B cell (primary cell): Measurements from ENCODE around the gene EIPR1. TPM values are rescaled to one million over a fixed set of nuclear protein-coding genes. Genes with fewer than 3 reads are reported as not detected.

Experiments used
- ATAC-seq: fragments of 200-7000 bp; cut with Tn5 transposase; one replicate; pipeline ENCODE4 v1.10.0; 2021; ENCODE audit warnings: low read depth, mild to moderate bottlenecking, moderate number of reproducible peaks, moderate library complexity
- CTCF ChIA-PET: fragments of 350-600 bp; sonication (Branson Sonifier 250); formaldehyde crosslinking; loops from one replicate; lab custom pipeline; 2021; ENCODE audit warnings: antibody characterized with exemption, inconsistent platforms; lab: Charles Lee
- POLR2A ChIA-PET: fragments of 350-600 bp; sonication (Branson Sonifier 250); formaldehyde crosslinking; loops from one replicate; lab custom pipeline; 2021; ENCODE audit warnings: antibody characterized with exemption; lab: Charles Lee
- DNase-seq: peaks from one replicate; pipeline ENCODE4 v3.0.0; 2013
- H2AFZ ChIP-seq: 2 replicates; pipeline ENCODE4 v1.6.1; 2012; ENCODE audit warnings: mild to moderate bottlenecking, low read depth, low read length; ENCODE audit not compliant: insufficient read depth, poor library complexity, severe bottlenecking
- H3K27ac ChIP-seq, 2 donors: 1 replicate in 1 of 2; 2 replicates in 1 of 2; pipeline ENCODE4 v1.5.1; 2012 to 2013; ENCODE audit warnings: low read length in 2 of 2, mild to moderate bottlenecking in 2 of 2, moderate library complexity in 1 of 2
- H3K27me3 ChIP-seq, 4 experiments: fragments of 200-600 bp in 1 of 4; sonication (generic) in 1 of 4; replicated peaks in 1 of 4; 1 replicate in 2 of 4; 2 replicates in 2 of 4; pipeline versions ENCODE4 v1.6.1 to v1.7.0; 2013 to 2016; ENCODE audit warnings: low read length in 3 of 4, mild to moderate bottlenecking in 2 of 4, mixed read lengths in 1 of 4, moderate library complexity in 1 of 4; ENCODE audit not compliant: insufficient read depth in 4 of 4, control insufficient read depth in 3 of 4; ENCODE audit errors: control extremely low read depth in 1 of 4
- H3K36me3 ChIP-seq, 2 experiments: replicated peaks in 1 of 2; 1 replicate in 1 of 2; 2 replicates in 1 of 2; pipeline versions ENCODE4 v1.6.1 to v1.7.1; 2013; ENCODE audit warnings: low read length in 1 of 2; ENCODE audit not compliant: insufficient read depth in 2 of 2, control insufficient read depth in 1 of 2; ENCODE audit errors: control extremely low read depth in 1 of 2, extremely low read depth in 1 of 2
- H3K4me1 ChIP-seq, 2 donors: fragments of 200-600 bp in 1 of 2; sonication (generic) in 1 of 2; 1 replicate in 1 of 2; 2 replicates in 1 of 2; pipeline versions ENCODE4 v1.5.1 to v1.6.1; 2013 to 2017; ENCODE audit warnings: low read length in 2 of 2; ENCODE audit not compliant: control insufficient read depth in 2 of 2, insufficient read depth in 2 of 2
- H3K4me2 ChIP-seq: replicated peaks from 2 replicates; pipeline ENCODE3; 2012; ENCODE audit warnings: mild to moderate bottlenecking, low read depth, low read length; ENCODE audit not compliant: poor library complexity, severe bottlenecking
- H3K4me3 ChIP-seq, 5 experiments: fragments of 200-600 bp in 1 of 5; sonication (generic) in 1 of 5; 1 replicate in 3 of 5; 2 replicates in 2 of 5; pipeline versions ENCODE4 v1.5.1 to v1.7.0; 2011 to 2016; ENCODE audit warnings: low read length in 4 of 5, mild to moderate bottlenecking in 4 of 5, low read depth in 2 of 5, control low read depth in 1 of 5, moderate library complexity in 1 of 5; ENCODE audit not compliant: insufficient read depth in 1 of 5; ENCODE audit errors: control extremely low read depth in 1 of 5, extremely low read depth in 1 of 5
- H3K79me2 ChIP-seq: fragments of 200-600 bp; sonication (generic); one replicate; pipeline ENCODE4 v1.6.0; 2016; ENCODE audit warnings: low read length; ENCODE audit not compliant: control insufficient read depth, insufficient read depth
- H3K9ac ChIP-seq: fragments of 200-600 bp; sonication (generic); 2 replicates; pipeline ENCODE4 v1.6.1; 2017; ENCODE audit warnings: mild to moderate bottlenecking, low read length, moderate library complexity
- H3K9me3 ChIP-seq, 3 donors: one replicate each; pipeline versions ENCODE4 v1.6.1 to v1.7.1; 2013; ENCODE audit warnings: low read length in 2 of 3; ENCODE audit not compliant: control insufficient read depth in 2 of 3, insufficient read depth in 1 of 3; ENCODE audit errors: control extremely low read depth in 1 of 3
- H4K20me1 ChIP-seq: 2 replicates; pipeline ENCODE4 v1.6.0; 2012; ENCODE audit warnings: mild to moderate bottlenecking, low read length; ENCODE audit not compliant: insufficient read depth, control insufficient read depth, poor library complexity, severe bottlenecking
- H3K27ac Mint-ChIP-seq: one replicate; pipeline ENCODE4 v1.8.0; 2021; ENCODE audit warnings: mixed read lengths
- H3K27me3 Mint-ChIP-seq: one replicate; pipeline ENCODE4 v1.8.0; 2021; ENCODE audit warnings: mixed read lengths
- H3K4me1 Mint-ChIP-seq: one replicate; pipeline ENCODE4 v1.8.0; 2021; ENCODE audit warnings: mixed read lengths
- H3K4me3 Mint-ChIP-seq: one replicate; pipeline ENCODE4 v1.8.0; 2021; ENCODE audit warnings: mixed read lengths
- H3K9me3 Mint-ChIP-seq: one replicate; pipeline ENCODE4 v1.8.0; 2022; ENCODE audit warnings: mixed read lengths; ENCODE audit not compliant: insufficient read depth
- CTCF ChIP-seq: fragments of 200-600 bp; IDR thresholded peaks from one replicate; pipeline ENCODE4 v1.8.0; 2022; ENCODE audit warnings: antibody characterized with exemption, mild to moderate bottlenecking
- EZH2 ChIP-seq: IDR thresholded peaks from 2 replicates; pipeline ENCODE4 v1.6.1; 2012; ENCODE audit warnings: borderline replicate concordance, low read depth, mild to moderate bottlenecking, moderate library complexity, low read length; ENCODE audit not compliant: insufficient read depth, poor library complexity, severe bottlenecking
- WGBS: methylation state at CpG from one replicate; pipeline ENCODE4 v1.1.5; 2013; ENCODE audit warnings: missing lambda C conversion rate; ENCODE audit not compliant: insufficient coverage; 5-methylcytosine and 5-hydroxymethylcytosine counted together
- intact Hi-C: fragments of 100-400 bp; cut with micrococcal nuclease; formaldehyde crosslinking; loops from one replicate; pipeline ENCODE4 v1.10.0; 2022
- polyA plus RNA-seq: library from polyadenylated mRNA; depleted of rRNA; stranded (reverse); fragments of >200 nt; gene quantifications from 2 replicates; pipeline ENCODE4 v1.2.3, GENCODE V29; 2012
- total RNA-seq, 2 donors: library from RNA; stranded (reverse); fragments of 120-200 nt in 1 of 2; gene quantifications; 1 replicate in 1 of 2; 2 replicates in 1 of 2; pipeline versions ENCODE4 v1.2.3 to v1.2.4, GENCODE V29; 2013 to 2022

EIPR1 gene
- total and polyA plus RNA-seq, 2 donors (not counting 1 experiment from before 2014, with no cell fraction given) = 31.8 to 37.0 TPM

- intact Hi-C loops = loop anchor here (2.0 to 5.0 kb wide), 4 partner anchors 18 to 767 kb away; no protein-coding TSS in a partner anchor
- WGBS = 6% methylated on average over 8 of the region's 8 CpGs
- H3K9me3 ChIP-seq = peaks cover 0 to 17% (median 0%) of the 10 kb centered on the region in 3 donors
- TF ChIP-seq CTCF = no peak
- TF ChIP-seq EZH2 = no peak
- H3K27me3 Mint-ChIP-seq = no peaks in the 10 kb centered on the region
- peak overlapping the region; percentile 81 to 85 for H3K27ac ChIP-seq
- POLR2A ChIA-PET = interaction anchor here (1.2 to 2.4 kb wide), 2 partner anchors 140 to 179 kb away, joined by 5 to 19 read pairs; partner anchors contain the start of genes ADI1 and RNASEH1
- ATAC-seq (no peak), DNase-seq (no peak)
- H3K4me3 Mint-ChIP-seq = peak overlapping the region; percentile 98
- peaks cover 44% of the 10 kb centered on the region for H3K79me2 ChIP-seq
- H3K4me1 Mint-ChIP-seq = peaks cover 42% of the 10 kb centered on the region
- H3K4me1 ChIP-seq = peaks cover 32 to 37% of the 10 kb centered on the region in 2 donors
- H3K9me3 Mint-ChIP-seq = no peaks in the 10 kb centered on the region
- H3K27me3 ChIP-seq = no peaks in the 10 kb centered on the region
- CTCF ChIA-PET = interaction anchor here (0.7 to 1.2 kb wide), 5 partner anchors 14 to 195 kb away, joined by 3 to 4 read pairs (median 3); partner anchors contain the start of gene ADI1
- peak overlapping the region; percentile 80 for H3K9ac ChIP-seq
- H3K4me2 ChIP-seq = peak overlapping the region; percentile 77
- peaks cover 7% of the 10 kb centered on the region in 2 experiments for H3K36me3 ChIP-seq
- peaks cover 7% of the 10 kb centered on the region for H4K20me1 ChIP-seq
- H3K27ac Mint-ChIP-seq = peak overlapping the region; percentile 96
- H3K4me3 ChIP-seq = peak overlapping the region; percentile 75 to 88 (median 84)
- H2AFZ ChIP-seq = peak overlapping the region; percentile 90
These were observed 1.7 kb upstream of the EIPR1 start for GRCh38 chr2:3379339-3379646.

- peaks cover 32 to 37% of the 10 kb centered on the region in 2 donors for H3K4me1 ChIP-seq
- H3K4me2 ChIP-seq = peak overlapping the region; percentile 79
- DNase-seq (no peak), ATAC-seq (peak; percentile 2)
- POLR2A ChIA-PET = interaction anchor here (1.4 to 2.4 kb wide), 3 partner anchors 142 to 199 kb away, joined by 4 to 19 read pairs (median 12); partner anchors contain the start of genes ADI1 and RNASEH1
- peak overlapping the region; percentile 90 for H3K27ac ChIP-seq
- peak overlapping the region; percentile 98 for H3K4me3 Mint-ChIP-seq
- H3K27me3 ChIP-seq = no peaks in the 10 kb centered on the region
- TF ChIP-seq EZH2 = no peak
- no peak for TF ChIP-seq CTCF
- H3K27me3 Mint-ChIP-seq = no peaks in the 10 kb centered on the region
- peak overlapping the region; percentile 88 for H2AFZ ChIP-seq
- intact Hi-C loops = loop anchor here (1.0 to 5.0 kb wide), 5 partner anchors 85 to 765 kb away; partner anchors contain the start of genes ADI1, RNASEH1 and RPS7
- peaks cover 0 to 17% (median 0%) of the 10 kb centered on the region in 3 donors for H3K9me3 ChIP-seq
- H3K27ac Mint-ChIP-seq = peak overlapping the region; percentile 95
- no peaks in the 10 kb centered on the region for H3K9me3 Mint-ChIP-seq
- WGBS = under 1% methylated on average over 7 of the region's 8 CpGs
- H3K36me3 ChIP-seq = peaks cover 7% of the 10 kb centered on the region in 2 experiments
- H4K20me1 ChIP-seq = peaks cover 7% of the 10 kb centered on the region
- CTCF ChIA-PET = no interaction called here
- H3K79me2 ChIP-seq = peaks cover 34% of the 10 kb centered on the region
- H3K4me3 ChIP-seq = peak overlapping the region; percentile 51 to 97 (median 83)
- H3K9ac ChIP-seq = peak overlapping the region; percentile 80
- peaks cover 42% of the 10 kb centered on the region for H3K4me1 Mint-ChIP-seq
These were observed 373 bp downstream of the EIPR1 start for GRCh38 chr2:3377279-3377611.
